ENCODE results near the gene STUM.

STUM gene

DNA sequence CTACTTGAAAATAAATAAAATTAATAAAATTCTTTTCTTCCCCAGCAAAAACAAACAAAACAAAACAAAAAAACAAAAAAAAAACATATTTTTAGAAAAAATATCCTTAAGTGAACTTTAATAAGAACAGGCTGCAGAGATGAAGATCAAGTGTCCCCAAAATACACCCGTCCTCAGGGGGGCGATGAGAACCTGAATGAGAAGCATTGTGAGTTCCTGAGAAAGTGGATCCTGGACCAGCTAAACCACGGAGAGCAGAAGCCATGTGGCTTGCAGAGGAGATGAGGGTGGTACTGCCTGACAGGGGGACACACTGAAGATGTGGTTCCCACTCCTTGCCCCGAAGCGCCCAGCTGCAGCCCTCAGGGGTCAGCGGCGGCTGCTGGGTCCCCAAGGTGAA, 101.2 kb downstream of the STUM start:
- in situ Hi-C loops (cut with HindIII; ENCODE audit: low pct_unique_long_range_greater_than_20kb, low sequenced_read_pairs), result no loop called here
- peak in 1 of 2 experiments; percentile 75 for DNase-seq (ENCODE audit: low read depth in 1 of 2, low spot score in 1 of 2)
- no peak for TF ChIP-seq JUND (IDR thresholded peaks at IDR 0.05; ENCODE audit: low read depth)

DNA sequence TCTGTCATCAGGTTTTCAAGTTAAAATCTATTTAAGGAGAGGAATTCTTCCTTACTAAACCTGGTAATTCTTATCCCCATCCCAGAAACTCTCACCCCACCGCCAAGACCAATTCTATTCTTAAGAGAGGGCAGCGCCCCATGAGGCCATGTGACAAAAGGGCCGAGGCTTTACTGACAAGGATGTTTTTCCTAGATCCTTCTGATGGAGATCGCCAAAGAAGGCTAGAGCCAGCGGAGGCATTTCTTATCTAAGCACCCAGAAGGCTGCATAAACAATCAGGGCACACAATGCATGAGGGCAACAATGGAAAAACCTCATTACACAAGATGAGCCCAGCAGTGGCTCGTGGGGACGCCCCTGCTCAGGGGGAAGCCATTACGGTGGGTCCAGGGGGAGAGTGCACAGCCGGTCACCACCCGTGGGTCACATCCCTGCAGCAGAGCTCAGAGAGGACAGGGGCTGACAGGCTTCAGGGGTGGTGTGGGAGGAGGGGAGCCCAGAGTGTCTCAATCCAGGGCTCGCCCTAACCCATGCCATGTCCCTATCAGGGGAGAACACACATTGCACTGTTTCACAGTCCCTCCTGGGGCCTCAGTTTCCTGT, 101.8 kb downstream of the STUM start:
- TF ChIP-seq JUND (IDR thresholded peaks at IDR 0.05; ENCODE audit: low read depth), result no peak
- in situ Hi-C loops (cut with HindIII; ENCODE audit: low pct_unique_long_range_greater_than_20kb, low sequenced_read_pairs), result no loop called here
- DNase-seq (ENCODE audit: low read depth in 1 of 2, low spot score in 1 of 2), result no peak

DNA sequence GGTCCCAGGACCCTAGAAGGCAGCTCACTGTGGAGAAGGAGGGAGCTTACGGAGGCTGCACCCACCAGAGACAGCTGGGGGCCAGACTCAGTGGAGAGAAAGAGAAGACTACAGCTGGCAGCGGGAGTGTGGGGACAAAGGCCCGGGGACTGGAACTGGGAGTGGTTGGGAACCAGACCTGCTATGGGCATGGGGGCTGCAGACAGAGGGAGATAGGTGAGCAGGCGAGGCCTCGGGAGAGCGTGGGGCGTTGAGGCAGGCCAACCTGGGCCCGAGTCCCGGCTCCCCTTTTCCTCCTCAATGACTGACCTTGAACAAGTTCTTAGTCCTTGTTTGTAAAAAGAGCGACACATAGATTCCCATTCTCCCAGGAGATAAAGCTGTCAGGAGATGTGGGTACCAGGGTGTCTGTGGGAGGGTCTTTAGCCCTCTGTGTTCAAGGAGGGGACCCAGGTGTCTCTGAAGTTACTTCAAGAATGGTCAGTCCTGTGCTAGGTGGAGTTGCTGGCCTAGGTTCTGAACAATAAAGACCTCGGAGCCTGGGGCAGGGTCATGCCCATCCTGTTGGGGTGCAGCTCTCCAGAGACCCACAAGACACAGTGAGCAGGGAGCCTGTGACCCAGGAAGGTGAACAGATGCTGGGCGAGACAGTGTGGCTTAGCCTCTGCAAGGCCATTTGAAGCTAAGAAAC, 102.6 kb downstream of the STUM start:
- TF ChIP-seq JUND (IDR thresholded peaks at IDR 0.05; ENCODE audit: low read depth), result no peak
- DNase-seq (ENCODE audit: low read depth in 1 of 2, low spot score in 1 of 2), result no peak
- in situ Hi-C loops (cut with HindIII; ENCODE audit: low pct_unique_long_range_greater_than_20kb, low sequenced_read_pairs), result no loop called here

DNA sequence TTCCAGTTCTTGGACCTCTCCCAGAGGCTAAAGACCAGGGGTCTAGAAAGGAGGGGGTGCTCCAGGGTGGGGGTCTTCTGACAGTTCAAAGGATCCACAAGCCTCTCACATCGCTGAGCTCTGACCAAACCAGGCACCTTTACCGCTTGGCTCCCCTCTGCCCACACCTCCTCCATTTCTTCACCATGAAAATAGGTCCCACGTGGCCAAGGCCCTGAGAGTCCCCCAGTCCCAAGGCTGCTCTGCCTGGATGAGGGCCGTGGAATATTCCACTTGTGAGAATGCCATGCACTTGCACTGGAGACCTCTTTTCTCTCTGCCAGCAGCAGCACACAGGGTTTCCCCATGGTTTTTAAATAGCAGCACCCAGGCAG, 103.2 kb downstream of the STUM start:
- TF ChIP-seq JUND (IDR thresholded peaks at IDR 0.05; ENCODE audit: low read depth), result no peak
- DNase-seq (ENCODE audit: low read depth in 1 of 2, low spot score in 1 of 2), result no peak
- in situ Hi-C loops (cut with HindIII; ENCODE audit: low pct_unique_long_range_greater_than_20kb, low sequenced_read_pairs), result no loop called here

DNA sequence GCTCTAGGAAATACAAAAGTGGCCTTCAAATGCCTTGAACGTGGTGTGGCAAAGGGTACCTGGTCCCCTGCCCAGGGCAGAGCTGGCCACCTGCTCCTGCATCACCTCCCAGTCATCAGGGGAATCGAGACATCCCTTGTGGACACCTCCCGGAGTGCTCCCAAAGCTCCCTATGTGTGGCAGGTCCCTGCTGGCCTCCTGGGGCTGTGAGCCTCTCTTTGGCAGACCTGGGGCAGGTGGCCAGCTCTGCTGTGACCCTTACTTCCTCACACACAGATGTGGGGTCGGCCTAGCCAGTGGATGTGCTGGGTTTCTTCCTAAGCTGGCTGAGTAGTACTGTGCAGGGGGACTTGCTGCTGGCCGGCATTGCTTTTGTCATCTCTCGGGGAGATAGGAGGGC, 104.0 kb downstream of the STUM start:
- DNase-seq (ENCODE audit: low read depth in 1 of 2, low spot score in 1 of 2), result no peak
- in situ Hi-C loops (cut with HindIII; ENCODE audit: low pct_unique_long_range_greater_than_20kb, low sequenced_read_pairs), result no loop called here
- TF ChIP-seq JUND (IDR thresholded peaks at IDR 0.05; ENCODE audit: low read depth), result no peak

DNA sequence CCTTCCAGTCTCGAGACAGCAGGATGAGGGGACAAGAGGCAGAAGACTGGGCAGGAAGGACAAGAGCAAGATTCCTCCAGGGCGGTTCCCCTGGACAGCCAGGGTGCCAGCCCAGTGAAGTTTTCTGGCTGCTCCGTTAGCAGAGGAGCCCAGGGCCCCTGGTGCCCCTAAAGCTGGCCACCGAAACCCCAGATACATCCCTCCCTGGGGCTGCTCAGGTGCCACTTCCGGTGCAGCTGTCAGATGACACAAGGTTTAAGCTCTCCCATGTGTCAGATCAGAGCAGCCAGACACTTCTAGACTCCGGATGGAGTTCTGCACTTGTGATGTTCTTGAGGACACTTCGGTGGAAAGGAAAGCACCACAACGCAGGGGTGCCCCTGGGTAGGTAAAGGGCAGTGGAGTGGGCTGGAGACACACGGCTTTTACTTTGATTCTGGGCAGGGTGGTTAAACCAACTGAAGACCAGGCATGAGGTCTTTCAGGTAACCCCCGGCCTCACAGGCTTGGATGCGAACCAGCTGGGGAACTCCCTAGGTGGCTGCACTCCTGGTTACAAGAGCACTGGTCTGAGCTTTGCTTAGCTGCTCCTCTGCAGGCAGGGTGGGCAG, 104.9 kb downstream of the STUM start:
- in situ Hi-C loops (cut with HindIII; ENCODE audit: low pct_unique_long_range_greater_than_20kb, low sequenced_read_pairs), result no loop called here
- no peak for DNase-seq (ENCODE audit: low read depth in 1 of 2, low spot score in 1 of 2)
- TF ChIP-seq JUND (IDR thresholded peaks at IDR 0.05; ENCODE audit: low read depth), result no peak

DNA sequence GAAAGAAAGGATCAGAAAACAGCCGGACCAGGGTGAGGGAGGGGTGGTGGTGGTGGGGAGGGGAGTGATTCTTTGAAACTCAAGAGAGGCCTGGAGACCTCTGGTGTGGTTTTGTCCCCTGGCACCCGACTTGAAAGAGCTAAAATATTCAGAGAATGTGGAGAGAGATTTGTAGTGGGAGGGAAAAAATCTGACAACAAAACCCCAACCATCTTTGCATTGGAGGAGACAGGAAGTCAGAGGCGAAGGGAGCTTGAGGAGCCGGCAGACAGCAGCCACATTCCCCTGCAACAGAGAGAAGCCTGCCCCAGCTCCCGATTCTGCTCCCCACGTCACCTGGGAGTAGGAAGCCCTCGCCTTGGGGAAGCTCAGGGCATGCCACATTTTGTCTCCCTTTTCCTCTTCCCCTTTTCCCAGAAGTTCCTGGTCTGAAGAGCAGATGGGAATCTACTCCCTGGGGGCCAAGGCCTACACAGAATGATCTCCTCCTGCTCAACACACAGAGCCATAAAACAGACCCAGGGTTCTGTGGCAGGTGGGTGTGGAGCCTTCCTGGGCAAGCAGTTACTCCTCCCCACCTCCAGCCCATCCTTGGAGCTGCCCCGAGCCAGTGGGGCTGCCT, 105.6 kb downstream of the STUM start:
- no peak for DNase-seq (ENCODE audit: low read depth in 1 of 2, low spot score in 1 of 2)
- in situ Hi-C loops (cut with HindIII; ENCODE audit: low pct_unique_long_range_greater_than_20kb, low sequenced_read_pairs), result no loop called here
- TF ChIP-seq JUND (IDR thresholded peaks at IDR 0.05; ENCODE audit: low read depth), result no peak

DNA sequence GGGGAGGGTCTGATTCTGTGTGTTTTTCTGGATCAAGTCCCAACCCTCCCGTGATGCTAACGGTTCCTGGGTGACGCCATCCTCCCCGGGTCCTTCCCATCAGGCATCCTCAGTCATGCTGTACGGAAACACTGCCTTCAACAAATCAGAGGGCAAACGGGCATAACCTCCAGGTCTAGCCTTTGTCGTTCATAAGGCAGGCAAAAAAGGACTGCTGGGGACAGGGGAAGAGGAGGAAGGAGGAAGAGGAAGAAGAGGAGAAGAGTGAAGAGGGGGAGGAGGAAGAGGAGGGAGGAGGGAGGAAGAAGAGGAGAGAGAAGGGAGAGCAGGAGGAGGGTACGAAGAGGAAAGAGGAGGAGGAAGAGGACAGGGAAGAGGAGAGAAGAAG, 106.1 kb downstream of the STUM start:
- TF ChIP-seq JUND (IDR thresholded peaks at IDR 0.05; ENCODE audit: low read depth), result no peak
- no peak for DNase-seq (ENCODE audit: low read depth in 1 of 2, low spot score in 1 of 2)
- in situ Hi-C loops (cut with HindIII; ENCODE audit: low pct_unique_long_range_greater_than_20kb, low sequenced_read_pairs), result no loop called here

DNA sequence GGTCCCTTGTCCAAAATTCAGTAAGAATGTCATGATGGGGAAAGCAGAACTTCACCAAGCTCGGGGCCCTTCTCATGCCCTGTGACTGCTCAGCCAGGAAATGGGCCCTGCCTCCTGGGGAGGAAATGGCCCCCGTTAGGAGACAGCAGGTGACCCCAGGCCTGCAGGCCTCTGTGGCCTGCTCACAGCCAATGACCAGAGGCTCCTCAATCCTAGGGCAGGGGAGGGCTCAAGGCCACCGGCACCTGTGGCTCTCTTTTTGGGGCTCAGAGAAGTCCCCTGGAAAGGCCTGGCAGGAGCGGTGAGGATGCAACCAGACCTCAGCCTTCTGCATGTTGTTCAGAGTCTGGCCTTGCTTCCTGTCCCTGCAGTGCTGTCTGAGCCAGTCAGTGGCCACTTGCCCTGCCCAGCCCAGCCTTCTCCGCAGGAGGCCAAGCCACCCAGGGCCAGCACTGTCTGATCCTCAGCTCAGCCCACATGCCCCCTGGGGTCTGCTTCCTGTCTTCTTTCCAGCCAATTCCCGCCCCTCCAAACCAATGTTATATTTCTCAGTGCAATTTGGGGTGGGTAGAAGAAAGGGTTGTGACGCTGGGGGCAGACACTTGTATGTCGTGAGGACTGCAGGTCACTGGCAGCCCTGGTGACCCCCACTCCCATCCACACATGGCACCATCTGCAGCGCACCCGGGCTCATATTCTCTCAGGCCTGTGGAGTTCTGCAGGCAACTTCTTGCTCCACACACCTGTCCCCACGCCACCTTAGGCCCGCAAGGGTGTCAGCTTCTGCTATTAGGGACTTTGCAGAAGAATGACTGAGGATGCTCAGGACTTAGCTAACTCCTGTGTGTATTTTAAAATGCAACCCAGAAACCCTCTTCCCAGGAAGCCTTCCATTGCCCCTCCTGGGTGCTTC, 106.9 kb downstream of the STUM start:
- in situ Hi-C loops (cut with HindIII; ENCODE audit: low pct_unique_long_range_greater_than_20kb, low sequenced_read_pairs), result no loop called here
- no peak for TF ChIP-seq JUND (IDR thresholded peaks at IDR 0.05; ENCODE audit: low read depth)
- no peak for DNase-seq (ENCODE audit: low read depth in 1 of 2, low spot score in 1 of 2)

DNA sequence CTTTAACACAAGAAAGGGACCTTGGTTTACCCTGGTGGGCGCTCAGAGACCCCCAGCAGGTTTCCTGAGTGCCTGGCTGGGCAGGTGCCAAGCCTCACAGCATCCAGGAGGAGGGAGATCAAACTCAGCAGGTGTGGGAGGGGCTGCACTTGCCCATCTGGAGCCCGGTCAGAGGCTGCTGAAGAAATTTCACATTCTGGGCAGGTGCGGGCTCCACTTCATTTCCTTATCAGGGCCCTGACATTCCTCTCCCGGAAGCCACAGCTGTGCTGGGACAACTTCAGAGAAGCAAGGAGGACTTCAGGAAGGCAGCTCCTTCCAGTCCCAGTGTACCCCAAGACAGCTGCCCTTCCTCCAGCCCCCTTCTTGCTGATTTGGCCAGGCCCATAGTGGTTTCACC, 107.6 kb downstream of the STUM start:
- TF ChIP-seq JUND (IDR thresholded peaks at IDR 0.05; ENCODE audit: low read depth), result no peak
- in situ Hi-C loops (cut with HindIII; ENCODE audit: low pct_unique_long_range_greater_than_20kb, low sequenced_read_pairs), result no loop called here
- no peak for DNase-seq (ENCODE audit: low read depth in 1 of 2, low spot score in 1 of 2)

DNA sequence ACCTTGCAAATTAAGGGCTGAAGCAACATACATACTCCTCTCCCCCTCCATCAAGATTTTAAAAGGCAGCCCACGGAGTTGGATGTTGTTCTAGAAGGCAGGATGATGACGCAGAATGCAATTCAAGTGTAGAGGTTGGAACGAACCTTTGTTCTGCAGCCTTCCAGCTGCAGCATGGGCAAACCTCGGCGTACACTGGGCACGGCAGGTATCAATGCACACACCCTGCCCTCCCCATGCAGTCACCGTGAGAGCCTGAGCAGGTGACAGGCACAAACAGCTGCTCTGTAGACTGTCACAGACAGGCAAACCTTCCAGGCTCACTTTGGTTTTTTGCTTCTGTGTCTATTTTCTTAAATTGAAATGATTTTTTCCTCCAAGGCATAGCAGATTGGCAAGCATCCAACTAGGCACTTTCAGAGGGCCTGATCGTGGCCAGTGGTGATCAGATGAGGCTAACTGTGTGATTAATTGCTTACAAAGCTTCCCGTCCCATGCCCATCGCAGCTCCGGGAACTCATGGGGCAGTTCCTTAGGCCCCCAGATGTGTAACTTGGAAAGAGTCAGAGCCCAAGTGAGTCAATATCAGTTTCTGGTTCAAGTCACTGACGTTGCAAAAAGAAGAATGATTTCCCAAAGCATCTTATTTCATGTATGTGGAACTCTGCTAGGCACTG, 108.2 kb downstream of the STUM start:
- no peak for TF ChIP-seq JUND (IDR thresholded peaks at IDR 0.05; ENCODE audit: low read depth)
- DNase-seq (ENCODE audit: low read depth in 1 of 2, low spot score in 1 of 2), result no peak
- in situ Hi-C loops (cut with HindIII; ENCODE audit: low pct_unique_long_range_greater_than_20kb, low sequenced_read_pairs), result no loop called here

Data from T47D (cell line).